ENCODE results near the gene PSMG3. TPM values are rescaled to one million over a fixed set of nuclear protein-coding genes. Genes with fewer than 3 reads are reported as not detected.

PSMG3 gene
- total and polyA plus RNA-seq, 4 donors = 16.3 to 44.7 (median 41.9) TPM

DNA sequence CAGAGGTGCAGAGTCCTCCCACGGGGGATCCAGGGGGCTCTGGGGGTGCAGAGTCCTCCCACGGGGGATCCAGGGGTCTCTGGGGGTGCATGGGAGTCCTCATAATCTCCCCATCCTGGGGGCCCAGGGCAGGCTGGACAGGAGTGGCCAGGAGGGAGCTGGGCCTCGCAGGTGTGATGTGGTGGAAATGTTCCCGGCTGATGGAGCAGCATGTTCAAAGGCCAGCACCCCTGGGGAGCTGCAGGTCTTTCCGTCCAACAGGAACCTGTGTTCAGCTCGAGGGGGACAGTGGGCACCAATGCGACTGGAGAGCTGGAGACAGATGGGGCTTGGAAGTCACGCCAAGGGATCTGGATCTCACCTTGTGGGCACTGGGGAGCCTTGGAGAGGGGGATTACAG, 38.5 kb upstream of the PSMG3 start:
- Histone ChIP-seq H3K36me3 (ENCODE audit: control insufficient read depth, insufficient read depth, low read length) (no peaks in the 10 kb centered on the region), H3K9me3 (ENCODE audit: control insufficient read depth, insufficient read depth, low read length) (no peaks in the 10 kb centered on the region), H3K27me3 (ENCODE audit: control insufficient read depth, insufficient read depth, low read length) (peaks cover 2% of the 10 kb centered on the region), H3K4me3 (ENCODE audit: low read depth, low read length) (no peak overlapping the region), H3K4me1 (ENCODE audit: control insufficient read depth, insufficient read depth, low read length) (peaks cover 32% of the 10 kb centered on the region), H3K27ac (ENCODE audit: low read depth, low read length) (no peak overlapping the region)
- WGBS (ENCODE audit: insufficient coverage) = 85% methylated on average over 7 of the region's 8 CpGs
- no peak for DNase-seq (ENCODE audit: low read depth in 4 of 6, low spot score in 6 of 6)

DNA sequence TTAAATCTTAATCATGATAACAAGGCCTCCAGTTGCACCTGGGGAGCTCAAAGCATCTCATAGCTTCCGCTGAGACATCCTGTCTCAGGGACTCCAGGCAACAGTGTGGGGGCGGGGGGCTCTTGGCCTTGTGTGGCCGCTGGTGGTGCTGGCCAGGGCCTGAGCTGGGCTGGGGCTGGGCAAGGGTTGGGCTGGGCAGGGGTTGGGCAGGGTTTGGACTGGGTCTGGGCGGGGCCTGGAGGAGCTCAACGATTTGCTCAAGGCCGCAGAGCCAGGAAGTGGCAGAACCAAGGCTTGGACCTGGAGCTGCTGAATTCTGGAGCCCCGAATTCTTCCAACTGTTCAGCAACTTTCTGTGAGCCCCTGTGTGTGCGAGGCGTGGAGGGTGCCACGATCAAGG, 37.9 kb upstream of the PSMG3 start:
- no peak for DNase-seq (ENCODE audit: low read depth in 4 of 6, low spot score in 6 of 6)
- no peaks in the 10 kb centered on the region for H3K9me3 ChIP-seq (ENCODE audit: control insufficient read depth, insufficient read depth, low read length)
- WGBS (ENCODE audit: insufficient coverage) = 64% methylated on average over 9 of the region's 10 CpGs
- H3K27me3 ChIP-seq (ENCODE audit: control insufficient read depth, insufficient read depth, low read length) = peaks cover 2% of the 10 kb centered on the region
- H3K36me3 ChIP-seq (ENCODE audit: control insufficient read depth, insufficient read depth, low read length) = no peaks in the 10 kb centered on the region
- H3K27ac ChIP-seq (ENCODE audit: low read depth, low read length) = no peak overlapping the region
- H3K4me3 ChIP-seq (ENCODE audit: low read depth, low read length) = no peak overlapping the region
- peaks cover 32% of the 10 kb centered on the region for H3K4me1 ChIP-seq (ENCODE audit: control insufficient read depth, insufficient read depth, low read length)

DNA sequence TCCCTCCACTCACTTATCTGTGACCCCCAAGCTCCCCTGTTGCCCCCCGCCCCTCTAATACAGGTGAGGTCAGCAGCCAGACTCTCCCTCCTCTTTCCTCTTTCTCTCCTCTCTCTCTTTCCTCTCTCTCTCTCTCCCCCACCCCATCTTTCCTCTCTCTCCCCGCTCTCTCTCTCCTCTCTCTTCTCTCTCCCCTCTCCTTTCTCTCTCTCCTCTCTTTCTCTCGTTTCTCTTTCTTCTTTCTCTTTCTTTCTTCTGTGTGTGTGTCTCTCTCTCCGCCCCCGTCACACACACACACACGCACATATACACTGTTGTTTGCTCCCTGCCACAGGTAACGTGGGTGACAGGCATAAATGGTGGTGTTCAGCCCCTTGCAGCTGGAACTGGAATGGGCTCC, 37.2 kb upstream of the PSMG3 start:
- H3K27ac ChIP-seq (ENCODE audit: low read depth, low read length) = no peak overlapping the region
- no peaks in the 10 kb centered on the region for H3K9me3 ChIP-seq (ENCODE audit: control insufficient read depth, insufficient read depth, low read length)
- peaks cover 2% of the 10 kb centered on the region for H3K27me3 ChIP-seq (ENCODE audit: control insufficient read depth, insufficient read depth, low read length)
- no peak for DNase-seq (ENCODE audit: low read depth in 4 of 6, low spot score in 6 of 6)
- 41% methylated on average over 4 of the region's 7 CpGs for WGBS (ENCODE audit: insufficient coverage)
- no peaks in the 10 kb centered on the region for H3K36me3 ChIP-seq (ENCODE audit: control insufficient read depth, insufficient read depth, low read length)
- no peak overlapping the region for H3K4me3 ChIP-seq (ENCODE audit: low read depth, low read length)
- H3K4me1 ChIP-seq (ENCODE audit: control insufficient read depth, insufficient read depth, low read length) = peaks cover 25% of the 10 kb centered on the region

DNA sequence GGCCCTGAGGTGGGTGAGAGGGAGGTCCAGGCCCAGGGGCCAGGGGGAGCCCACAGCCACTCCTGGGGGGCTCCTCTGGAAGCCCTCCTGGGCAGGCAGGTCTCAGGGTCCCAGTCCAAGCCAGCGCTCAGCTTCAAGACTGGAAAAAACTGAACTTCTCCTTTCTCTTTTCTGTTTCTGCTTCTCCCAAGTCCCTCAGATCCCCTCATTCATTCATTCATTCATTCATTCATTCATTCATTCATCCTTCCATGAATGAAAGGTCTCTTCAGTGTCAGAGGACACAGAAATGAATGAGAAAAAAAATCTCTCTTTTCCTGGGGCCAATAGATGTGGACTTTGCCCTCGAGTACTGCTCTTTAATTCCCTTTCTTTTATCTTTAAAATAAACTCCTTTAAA, 34.6 kb upstream of the PSMG3 start:
- Histone ChIP-seq H3K27me3 (ENCODE audit: control insufficient read depth, insufficient read depth, low read length) (peaks cover 2% of the 10 kb centered on the region), H3K4me3 (ENCODE audit: low read depth, low read length) (no peak overlapping the region), H3K27ac (ENCODE audit: low read depth, low read length) (no peak overlapping the region), H3K4me1 (ENCODE audit: control insufficient read depth, insufficient read depth, low read length) (peaks cover 11% of the 10 kb centered on the region), H3K9me3 (ENCODE audit: control insufficient read depth, insufficient read depth, low read length) (no peaks in the 10 kb centered on the region), H3K36me3 (ENCODE audit: control insufficient read depth, insufficient read depth, low read length) (no peaks in the 10 kb centered on the region)
- WGBS (ENCODE audit: insufficient coverage) = no CpG with 5 or more reads among the region's 2 CpGs
- no peak for DNase-seq (ENCODE audit: low read depth in 4 of 6, low spot score in 6 of 6)

DNA sequence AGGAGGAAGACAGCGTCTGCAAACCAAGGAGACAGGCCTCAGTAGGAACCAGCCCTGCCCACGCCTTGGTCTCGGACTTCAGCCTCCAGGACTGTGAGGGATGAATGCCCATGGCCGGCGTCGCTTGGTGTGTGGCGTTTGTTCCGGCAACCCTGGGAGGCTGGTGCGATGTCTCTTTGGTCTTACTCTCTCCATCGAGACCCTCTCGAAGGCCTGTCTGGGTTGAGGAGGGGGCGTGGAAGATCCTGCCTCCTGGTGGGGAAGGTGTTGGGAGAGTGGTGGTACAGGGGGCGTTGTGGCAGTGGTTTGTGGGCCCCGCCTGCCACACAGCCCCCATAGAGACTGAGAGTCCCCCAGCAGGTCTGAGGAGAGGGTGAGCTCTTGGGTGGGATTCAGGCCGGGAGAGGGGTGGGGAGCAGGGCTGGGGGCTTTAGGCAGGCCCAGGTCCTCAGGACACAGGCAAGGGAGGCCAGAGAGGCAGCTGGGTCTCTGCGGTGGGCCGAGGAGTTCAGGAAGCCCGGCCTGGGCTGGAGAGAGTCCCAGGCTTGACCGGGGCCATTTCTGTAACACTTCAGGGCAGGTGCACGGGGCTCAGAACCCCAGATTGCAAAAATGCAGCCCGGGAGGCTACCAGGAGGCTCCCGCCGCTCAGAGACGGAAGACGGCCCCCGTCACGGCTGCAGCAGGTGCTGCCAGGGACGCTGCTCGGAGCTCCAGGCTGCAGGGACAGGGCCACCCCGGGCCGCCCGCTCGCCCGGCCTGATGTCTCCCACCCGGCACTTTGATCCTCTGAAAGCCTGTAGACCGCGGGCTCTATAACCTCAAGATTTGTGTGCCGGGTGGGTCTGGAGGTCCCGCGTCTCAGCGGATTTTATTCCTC, 33.8 kb upstream of the PSMG3 start:
- Histone ChIP-seq H3K4me1 (ENCODE audit: control insufficient read depth, insufficient read depth, low read length) (peaks cover 11% of the 10 kb centered on the region), H3K9me3 (ENCODE audit: control insufficient read depth, insufficient read depth, low read length) (no peaks in the 10 kb centered on the region), H3K4me3 (ENCODE audit: low read depth, low read length) (no peak overlapping the region), H3K27me3 (ENCODE audit: control insufficient read depth, insufficient read depth, low read length) (peaks cover 2% of the 10 kb centered on the region), H3K36me3 (ENCODE audit: control insufficient read depth, insufficient read depth, low read length) (no peaks in the 10 kb centered on the region), H3K27ac (ENCODE audit: low read depth, low read length) (no peak overlapping the region)
- DNase-seq (ENCODE audit: low read depth in 4 of 6, low spot score in 6 of 6) = no peak
- WGBS (ENCODE audit: insufficient coverage) = 66% methylated on average over 37 of the region's 41 CpGs

DNA sequence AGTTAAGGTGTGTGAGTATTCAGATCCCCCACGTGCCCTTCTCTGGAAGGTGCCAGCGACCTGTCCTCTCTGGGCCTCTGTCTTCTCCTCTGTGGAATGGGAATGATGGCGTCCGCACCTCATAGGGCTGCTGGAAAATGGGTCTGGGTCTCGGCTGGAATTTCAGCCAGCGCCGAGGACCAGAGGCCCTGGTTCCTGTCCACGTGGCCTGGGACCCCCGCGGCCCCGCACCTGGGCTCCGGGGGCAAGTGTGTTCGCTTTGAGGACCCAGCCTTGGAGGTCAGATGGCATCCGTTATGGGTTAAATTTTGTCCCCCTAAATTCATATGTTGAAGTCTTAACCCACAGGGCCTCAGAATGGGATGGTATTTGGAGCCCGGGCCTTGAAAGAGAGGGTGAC, 32.6 kb upstream of the PSMG3 start:
- Histone ChIP-seq H3K36me3 (ENCODE audit: control insufficient read depth, insufficient read depth, low read length) (no peaks in the 10 kb centered on the region), H3K27ac (ENCODE audit: low read depth, low read length) (no peak overlapping the region), H3K27me3 (ENCODE audit: control insufficient read depth, insufficient read depth, low read length) (peaks cover 2% of the 10 kb centered on the region), H3K4me3 (ENCODE audit: low read depth, low read length) (no peak overlapping the region), H3K4me1 (ENCODE audit: control insufficient read depth, insufficient read depth, low read length) (peaks cover 6% of the 10 kb centered on the region), H3K9me3 (ENCODE audit: control insufficient read depth, insufficient read depth, low read length) (no peaks in the 10 kb centered on the region)
- WGBS (ENCODE audit: insufficient coverage) = 95% methylated on average over 15 of the region's 15 CpGs
- DNase-seq (ENCODE audit: low read depth in 4 of 6, low spot score in 6 of 6) = no peak

DNA sequence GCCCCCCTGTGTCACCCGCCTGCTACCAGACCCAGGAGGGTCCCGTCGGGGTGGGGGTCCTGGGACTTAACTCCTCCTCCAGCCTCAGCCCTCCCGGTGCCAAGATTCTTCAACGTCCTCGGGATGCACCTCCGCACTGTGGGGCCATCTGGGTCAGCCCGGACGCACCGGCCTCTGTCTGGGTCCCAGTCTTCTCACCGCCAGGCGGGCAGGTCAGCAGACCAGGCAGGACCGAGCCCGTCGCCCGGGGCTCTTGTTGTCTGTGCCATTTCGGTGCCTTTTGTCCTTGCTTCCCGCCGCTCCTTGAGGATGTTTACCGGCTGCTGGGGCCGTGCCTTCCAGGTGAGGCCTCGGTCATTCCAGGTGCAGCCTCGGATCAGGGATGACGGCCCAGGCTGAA, 32.1 kb upstream of the PSMG3 start:
- H3K4me1 ChIP-seq (ENCODE audit: control insufficient read depth, insufficient read depth, low read length) = peaks cover 6% of the 10 kb centered on the region
- no peak overlapping the region for H3K4me3 ChIP-seq (ENCODE audit: low read depth, low read length)
- H3K27ac ChIP-seq (ENCODE audit: low read depth, low read length) = no peak overlapping the region
- no peak for DNase-seq (ENCODE audit: low read depth in 4 of 6, low spot score in 6 of 6)
- H3K9me3 ChIP-seq (ENCODE audit: control insufficient read depth, insufficient read depth, low read length) = no peaks in the 10 kb centered on the region
- H3K27me3 ChIP-seq (ENCODE audit: control insufficient read depth, insufficient read depth, low read length) = peaks cover 2% of the 10 kb centered on the region
- H3K36me3 ChIP-seq (ENCODE audit: control insufficient read depth, insufficient read depth, low read length) = no peaks in the 10 kb centered on the region
- 81% methylated on average over 24 of the region's 24 CpGs for WGBS (ENCODE audit: insufficient coverage)

DNA sequence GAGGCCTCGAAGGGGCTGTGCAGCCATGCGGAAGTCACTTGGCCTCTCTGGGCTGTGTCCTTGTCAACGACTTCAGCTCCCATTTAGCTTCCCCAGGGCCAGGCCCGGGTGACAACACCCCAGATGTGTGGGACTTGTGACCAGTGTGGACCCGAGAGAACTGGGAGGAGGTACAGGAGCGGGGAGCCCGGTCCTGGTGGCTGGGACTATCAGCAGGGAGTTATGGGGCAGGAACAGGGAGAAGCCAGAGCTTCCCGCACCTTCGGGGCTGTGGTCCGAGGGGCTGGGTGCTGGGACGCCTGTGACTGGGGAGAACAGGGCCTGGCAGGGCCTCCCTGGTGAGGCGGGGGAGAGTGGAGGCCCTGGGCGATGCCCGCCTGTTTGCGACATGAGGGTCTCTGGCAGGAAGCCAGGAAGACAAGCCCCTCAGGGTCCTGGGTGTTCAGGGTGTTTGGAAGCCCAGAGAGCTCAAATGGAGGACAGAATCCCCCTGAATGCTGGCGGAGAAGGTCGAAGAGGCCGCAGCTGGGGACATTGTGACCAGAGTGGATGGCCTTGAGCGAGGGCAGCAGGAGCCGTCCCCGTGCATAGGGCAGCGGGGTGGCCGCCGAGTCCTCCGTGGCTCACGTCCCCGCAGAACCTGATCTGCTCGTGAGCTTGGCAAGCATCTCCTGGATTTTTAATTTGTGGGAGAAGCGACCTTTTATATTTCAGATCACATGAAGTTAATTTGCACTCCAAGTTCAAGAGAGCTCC, 30.0 kb upstream of the PSMG3 start:
- 79% methylated on average over 29 of the region's 29 CpGs for WGBS (ENCODE audit: insufficient coverage)

DNA sequence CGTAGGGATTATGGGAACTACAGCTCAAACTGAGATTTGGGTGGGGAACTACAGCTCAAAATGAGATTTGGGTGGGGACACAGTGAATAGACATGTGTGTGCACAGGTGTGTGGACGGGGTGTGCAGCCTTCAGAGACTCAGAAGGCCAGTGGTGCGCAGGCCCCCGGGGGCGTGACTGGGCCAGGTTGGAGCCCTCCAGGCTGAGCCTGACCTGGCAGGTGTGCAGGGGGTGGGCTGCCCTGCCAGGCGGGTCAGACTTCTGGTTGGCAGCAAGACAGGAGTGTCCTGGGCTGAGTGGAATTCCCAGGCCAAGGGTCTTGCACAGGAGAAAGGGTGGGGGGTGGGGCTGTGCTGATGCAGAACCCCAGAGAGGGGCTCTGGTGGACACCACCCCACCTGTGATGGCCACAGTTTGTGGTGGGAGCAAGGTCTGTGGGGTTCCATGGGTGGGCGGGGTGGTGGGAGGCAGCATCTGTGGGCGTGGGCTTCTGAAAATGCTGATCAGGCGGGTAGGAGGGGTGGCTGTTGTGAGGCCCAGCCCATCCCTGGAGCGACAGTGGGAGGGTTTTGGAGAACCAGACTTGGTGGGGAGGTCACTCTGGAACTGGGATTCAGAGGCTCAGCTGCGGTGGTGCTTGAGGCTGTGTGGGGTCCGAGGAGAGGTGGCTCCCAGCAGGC, 29.3 kb upstream of the PSMG3 start:
- no peak for DNase-seq (ENCODE audit: low read depth in 4 of 6, low spot score in 6 of 6)
- 89% methylated on average over 11 of the region's 12 CpGs for WGBS (ENCODE audit: insufficient coverage)
- H3K27me3 ChIP-seq (ENCODE audit: control insufficient read depth, insufficient read depth, low read length) = no peaks in the 10 kb centered on the region
- H3K4me3 ChIP-seq (ENCODE audit: low read depth, low read length) = no peak overlapping the region
- peaks cover 4% of the 10 kb centered on the region for H3K4me1 ChIP-seq (ENCODE audit: control insufficient read depth, insufficient read depth, low read length)
- H3K9me3 ChIP-seq (ENCODE audit: control insufficient read depth, insufficient read depth, low read length) = no peaks in the 10 kb centered on the region
- no peaks in the 10 kb centered on the region for H3K36me3 ChIP-seq (ENCODE audit: control insufficient read depth, insufficient read depth, low read length)
- H3K27ac ChIP-seq (ENCODE audit: low read depth, low read length) = no peak overlapping the region

More for the DNA sequence above, 30.0 kb upstream of the PSMG3 start:
- Histone ChIP-seq H3K27me3 (ENCODE audit: control insufficient read depth, insufficient read depth, low read length) (no peaks in the 10 kb centered on the region), H3K4me1 (ENCODE audit: control insufficient read depth, insufficient read depth, low read length) (peaks cover 6% of the 10 kb centered on the region), H3K9me3 (ENCODE audit: control insufficient read depth, insufficient read depth, low read length) (no peaks in the 10 kb centered on the region), H3K36me3 (ENCODE audit: control insufficient read depth, insufficient read depth, low read length) (no peaks in the 10 kb centered on the region), H3K4me3 (ENCODE audit: low read depth, low read length) (no peak overlapping the region), H3K27ac (ENCODE audit: low read depth, low read length) (no peak overlapping the region)
- no peak for DNase-seq (ENCODE audit: low read depth in 4 of 6, low spot score in 6 of 6)

All from spinal cord (tissue), 10 donors.